HEK293T (cell line): ENCODE data around the gene SZT2.

ENCODE experiments used
- ARNT ChIP-seq: fragments of 450-650 bp; IDR thresholded peaks from 2 replicates; pipeline ENCODE4 v1.6.1; 2017; ENCODE audit warnings: mild to moderate bottlenecking
- BHLHE40 ChIP-seq: fragments of 450-650 bp; IDR thresholded peaks from 2 replicates; pipeline ENCODE4 v1.6.1; 2016; ENCODE audit warnings: mild to moderate bottlenecking, moderate library complexity, borderline replicate concordance
- ELF4 ChIP-seq: fragments of 450-650 bp; IDR thresholded peaks from 2 replicates; pipeline ENCODE4 v1.6.1; 2017; ENCODE audit warnings: antibody characterized with exemption
- FOXA1 ChIP-seq: fragments of 450-650 bp; IDR thresholded peaks from 2 replicates; pipeline ENCODE4 v1.6.1; 2016; ENCODE audit warnings: mild to moderate bottlenecking
- HDGF ChIP-seq: fragments of 450-650 bp; IDR thresholded peaks from 2 replicates; pipeline ENCODE4 v1.6.1; 2017; ENCODE audit warnings: antibody characterized with exemption, borderline replicate concordance
- SP1 ChIP-seq: fragments of 450-650 bp; IDR thresholded peaks from 2 replicates; pipeline ENCODE4 v1.6.1; 2017

GRCh38 chr1:43354936-43355335 is 34.8 kb upstream of the SZT2 start:
- TF ChIP-seq ELF4 (no peak), BHLHE40 (no peak), ARNT (no peak), SP1 (no peak), HDGF (no peak), FOXA1 (no peak)
